Lung (tissue), 12 donors: Measurements from ENCODE around the gene NDNF. TPM values are rescaled to one million over a fixed set of nuclear protein-coding genes. Genes with fewer than 3 reads are reported as not detected.

ENCODE experiments used
- ATAC-seq: fragments of 200-7000 bp; cut with Tn5 transposase; one replicate; pipeline ENCODE4 v1.9.1; 2020; ENCODE audit warnings: moderate number of reproducible peaks; ENCODE audit not compliant: insufficient read depth, low FRiP score
- DNase-seq, 3 donors: peaks; one replicate each; pipeline ENCODE4 v3.0.0-alpha.2; 2013 to 2017
- H3K27ac ChIP-seq, 2 donors: one replicate each; pipeline ENCODE4 v1.5.1; 2013; ENCODE audit warnings: mild to moderate bottlenecking in 2 of 2, moderate library complexity in 2 of 2, control low read depth in 1 of 2, inconsistent platforms in 1 of 2, low read depth in 1 of 2, low read length in 1 of 2
- H3K27me3 ChIP-seq, 3 donors: one replicate each; pipeline ENCODE4 v1.5.1; 2013; ENCODE audit warnings: low read length in 2 of 3; ENCODE audit not compliant: control insufficient read depth in 3 of 3, insufficient read depth in 3 of 3
- H3K36me3 ChIP-seq, 4 donors: one replicate each; pipeline ENCODE4 v1.5.1; 2013; ENCODE audit warnings: low read length in 4 of 4, mild to moderate bottlenecking in 1 of 4, moderate library complexity in 1 of 4; ENCODE audit not compliant: control insufficient read depth in 4 of 4, insufficient read depth in 4 of 4
- H3K4me1 ChIP-seq, 5 donors: one replicate each; pipeline ENCODE4 v1.5.1; 2013; ENCODE audit warnings: low read length in 5 of 5, mild to moderate bottlenecking in 2 of 5, moderate library complexity in 1 of 5; ENCODE audit not compliant: control insufficient read depth in 5 of 5, insufficient read depth in 5 of 5
- H3K4me3 ChIP-seq: one replicate; pipeline ENCODE4 v1.5.1; 2013; ENCODE audit warnings: mild to moderate bottlenecking, control low read depth, moderate library complexity
- H3K9ac ChIP-seq, 2 donors: one replicate each; pipeline ENCODE4 v1.5.1; 2013; ENCODE audit warnings: low read length in 2 of 2, control low read depth in 1 of 2; ENCODE audit not compliant: insufficient read depth in 1 of 2
- H3K9me3 ChIP-seq, 4 donors: one replicate each; pipeline ENCODE4 v1.5.1; 2013; ENCODE audit warnings: low read length in 3 of 4, mild to moderate bottlenecking in 1 of 4, moderate library complexity in 1 of 4; ENCODE audit not compliant: control insufficient read depth in 4 of 4, insufficient read depth in 3 of 4
- whole genome bisulfite sequencing, 2 donors: extraction: QIAGEN DNeasy Blood & Tissue Kit; methylation state at CpG; one replicate each; pipeline ENCODE4 v1.1.7; 2013; 5-methylcytosine and 5-hydroxymethylcytosine counted together
- polyA plus RNA-seq, 2 donors: library from polyadenylated mRNA; stranded (reverse); fragments of 200-250 nt; gene quantifications; one replicate each; pipeline ENCODE4 v1.2.1, GENCODE V29; 2013
- total RNA-seq, 2 donors: library from RNA; depleted of rRNA in 1 of 2; stranded (reverse); fragments of >200 nt in 1 of 2; gene quantifications; one replicate each; pipeline ENCODE4 v1.2.1, GENCODE V29; 2014 to 2021
- TF ChIP-seq, protein P1 (sequence below): IDR thresholded peaks from 2 replicates; pipeline ENCODE4 v1.5.1; 2012; ENCODE audit warnings: mild to moderate bottlenecking; ENCODE audit errors: control extremely low read depth, extremely low read depth
- donor health status: control.
- donor health status: control.
- donor health status: Bipolar disorder and iron deficiency.
- donor health status: healthy.
- donor health status: DM: yes; HTN: yes; CAD: no.

The NDNF gene
- total and polyA plus RNA-seq, 4 donors, result 22.3 to 381 (median 80.5) TPM

- no peak overlapping the region for H3K9ac ChIP-seq
- TF ChIP-seq, protein P1, sequence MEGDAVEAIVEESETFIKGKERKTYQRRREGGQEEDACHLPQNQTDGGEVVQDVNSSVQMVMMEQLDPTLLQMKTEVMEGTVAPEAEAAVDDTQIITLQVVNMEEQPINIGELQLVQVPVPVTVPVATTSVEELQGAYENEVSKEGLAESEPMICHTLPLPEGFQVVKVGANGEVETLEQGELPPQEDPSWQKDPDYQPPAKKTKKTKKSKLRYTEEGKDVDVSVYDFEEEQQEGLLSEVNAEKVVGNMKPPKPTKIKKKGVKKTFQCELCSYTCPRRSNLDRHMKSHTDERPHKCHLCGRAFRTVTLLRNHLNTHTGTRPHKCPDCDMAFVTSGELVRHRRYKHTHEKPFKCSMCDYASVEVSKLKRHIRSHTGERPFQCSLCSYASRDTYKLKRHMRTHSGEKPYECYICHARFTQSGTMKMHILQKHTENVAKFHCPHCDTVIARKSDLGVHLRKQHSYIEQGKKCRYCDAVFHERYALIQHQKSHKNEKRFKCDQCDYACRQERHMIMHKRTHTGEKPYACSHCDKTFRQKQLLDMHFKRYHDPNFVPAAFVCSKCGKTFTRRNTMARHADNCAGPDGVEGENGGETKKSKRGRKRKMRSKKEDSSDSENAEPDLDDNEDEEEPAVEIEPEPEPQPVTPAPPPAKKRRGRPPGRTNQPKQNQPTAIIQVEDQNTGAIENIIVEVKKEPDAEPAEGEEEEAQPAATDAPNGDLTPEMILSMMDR, result no peak
- DNase-seq (no peak), ATAC-seq (no peak)
- H3K4me3 ChIP-seq, result no peak overlapping the region
- H3K4me1 ChIP-seq, result peaks cover 0 to 13% (median 0%) of the 10 kb centered on the region in 5 donors
- no peaks in the 10 kb centered on the region for H3K36me3 ChIP-seq
- H3K27me3 ChIP-seq, result no peaks in the 10 kb centered on the region
- H3K9me3 ChIP-seq, result peaks cover 0 to 1% (median 0%) of the 10 kb centered on the region in 4 donors
- 70 to 83% methylated on average over 2 of the region's 2 CpGs for WGBS, 2 donors
- no peak overlapping the region for H3K27ac ChIP-seq
These were observed 80.5 kb downstream of the NDNF start for GRCh38 chr4:120991885-120992284.

- 76 to 87% methylated on average over 2 of the region's 2 CpGs for WGBS, 2 donors
- Histone ChIP-seq H3K27ac (no peak overlapping the region), H3K4me1 (peaks cover 0 to 8% (median 0%) of the 10 kb centered on the region in 5 donors), H3K4me3 (no peak overlapping the region), H3K36me3 (no peaks in the 10 kb centered on the region), H3K27me3 (no peaks in the 10 kb centered on the region), H3K9ac (no peak overlapping the region), H3K9me3 (peaks cover 0 to 1% (median 0%) of the 10 kb centered on the region in 4 donors)
- ATAC-seq (no peak), DNase-seq (no peak)
- TF ChIP-seq, protein P1, result no peak
These were observed 82.1 kb downstream of the NDNF start for GRCh38 chr4:120990246-120990645.

Other genes with a start within 250 kb of the NDNF start
- gene PRDM5, start 149.8 kb downstream of the NDNF start, total RNA-seq, result 10 to 100 TPM; 15.1 to 57.6 TPM
- gene PRDM5, start 149.8 kb downstream of the NDNF start, polyA plus RNA-seq, result 1 to 10 TPM; 3.0 to 3.3 TPM
- 10 to 100 TPM in 1 of 2 donors, 1 to 10 TPM in 1; 3.4 to 11.0 TPM for gene TNIP3, start 91.8 kb upstream of the NDNF start, total RNA-seq
- 10 to 100 TPM in 1 of 2 donors, 1 to 10 TPM in 1; 1.6 to 59.2 TPM for gene TNIP3, start 91.8 kb upstream of the NDNF start, polyA plus RNA-seq